Lower lobe of right lung (tissue), 2 donors: Measurements from ENCODE around the gene PDSS2. TPM values are rescaled to one million over a fixed set of nuclear protein-coding genes. Genes with fewer than 3 reads are reported as not detected.

Source experiments
- ATAC-seq, 2 donors: fragments of 200-7000 bp; cut with Tn5 transposase; one replicate each; pipeline ENCODE4 v1.9.1; 2020 to 2022; ENCODE audit warnings: mild to moderate bottlenecking in 2 of 2, moderate library complexity in 2 of 2
- DNase-seq: peaks from one replicate; pipeline ENCODE4 v3.0.0-alpha.2; 2020
- H3K27ac ChIP-seq: fragments of 200-600 bp; one replicate; pipeline ENCODE4 v1.8.0; 2022
- H3K27me3 ChIP-seq: fragments of 200-600 bp; one replicate; pipeline ENCODE4 v1.8.0; 2022; ENCODE audit warnings: low read depth
- H3K36me3 ChIP-seq: fragments of 200-600 bp; one replicate; pipeline ENCODE4 v1.8.0; 2022; ENCODE audit warnings: mild to moderate bottlenecking
- H3K4me1 ChIP-seq: fragments of 200-600 bp; one replicate; pipeline ENCODE4 v1.8.0; 2022
- H3K4me3 ChIP-seq: fragments of 200-600 bp; one replicate; pipeline ENCODE4 v1.8.0; 2022; ENCODE audit warnings: mild to moderate bottlenecking
- H3K9me3 ChIP-seq: fragments of 200-600 bp; one replicate; pipeline ENCODE4 v1.8.0; 2022
- intact Hi-C: fragments of 100-400 bp; cut with DNase I; formaldehyde crosslinking; loops from one replicate; pipeline ENCODE4 v1.11.0; 2022
- total RNA-seq: library from RNA; stranded (reverse); fragmentation: NEBNext Ultra II Directional; extraction: Animal tissue kit (Norgen Biotek cat#: 25700); gene quantifications from one replicate; pipeline ENCODE4 v1.2.1, GENCODE V29; 2021
- TF ChIP-seq, protein P1 (sequence below): fragments of 200-600 bp; IDR thresholded peaks from one replicate; pipeline ENCODE4 v1.8.0; 2022; ENCODE audit warnings: antibody characterized with exemption, mild to moderate bottlenecking
- donor health status: DM: no; HTN: yes; CAD: no; lungs with severe emphysema.

PDSS2 gene
- total RNA-seq, 1 donor from 2014 or later: 14.9 TPM

GRCh38 chr6:107441682-107442081 is 17.7 kb downstream of the PDSS2 start:
- H3K9me3 ChIP-seq: no peaks in the 10 kb centered on the region
- DNase-seq: no peak
- no peaks in the 10 kb centered on the region for H3K4me1 ChIP-seq
- no peak for ATAC-seq
- intact Hi-C loops: no loop called here
- TF ChIP-seq, protein P1, sequence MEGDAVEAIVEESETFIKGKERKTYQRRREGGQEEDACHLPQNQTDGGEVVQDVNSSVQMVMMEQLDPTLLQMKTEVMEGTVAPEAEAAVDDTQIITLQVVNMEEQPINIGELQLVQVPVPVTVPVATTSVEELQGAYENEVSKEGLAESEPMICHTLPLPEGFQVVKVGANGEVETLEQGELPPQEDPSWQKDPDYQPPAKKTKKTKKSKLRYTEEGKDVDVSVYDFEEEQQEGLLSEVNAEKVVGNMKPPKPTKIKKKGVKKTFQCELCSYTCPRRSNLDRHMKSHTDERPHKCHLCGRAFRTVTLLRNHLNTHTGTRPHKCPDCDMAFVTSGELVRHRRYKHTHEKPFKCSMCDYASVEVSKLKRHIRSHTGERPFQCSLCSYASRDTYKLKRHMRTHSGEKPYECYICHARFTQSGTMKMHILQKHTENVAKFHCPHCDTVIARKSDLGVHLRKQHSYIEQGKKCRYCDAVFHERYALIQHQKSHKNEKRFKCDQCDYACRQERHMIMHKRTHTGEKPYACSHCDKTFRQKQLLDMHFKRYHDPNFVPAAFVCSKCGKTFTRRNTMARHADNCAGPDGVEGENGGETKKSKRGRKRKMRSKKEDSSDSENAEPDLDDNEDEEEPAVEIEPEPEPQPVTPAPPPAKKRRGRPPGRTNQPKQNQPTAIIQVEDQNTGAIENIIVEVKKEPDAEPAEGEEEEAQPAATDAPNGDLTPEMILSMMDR: no peak
- H3K4me3 ChIP-seq: no peak overlapping the region
- H3K36me3 ChIP-seq: no peaks in the 10 kb centered on the region
- H3K27me3 ChIP-seq: no peaks in the 10 kb centered on the region
- H3K27ac ChIP-seq: no peak overlapping the region

GRCh38 chr6:107440936-107441335 is 18.4 kb downstream of the PDSS2 start:
- no peak for DNase-seq
- Histone ChIP-seq H3K4me3 (no peak overlapping the region), H3K27ac (no peak overlapping the region), H3K4me1 (no peaks in the 10 kb centered on the region), H3K9me3 (no peaks in the 10 kb centered on the region), H3K36me3 (no peaks in the 10 kb centered on the region), H3K27me3 (no peaks in the 10 kb centered on the region)
- TF ChIP-seq, protein P1: no peak
- ATAC-seq: no peak
- intact Hi-C loops: no loop called here

DNA sequence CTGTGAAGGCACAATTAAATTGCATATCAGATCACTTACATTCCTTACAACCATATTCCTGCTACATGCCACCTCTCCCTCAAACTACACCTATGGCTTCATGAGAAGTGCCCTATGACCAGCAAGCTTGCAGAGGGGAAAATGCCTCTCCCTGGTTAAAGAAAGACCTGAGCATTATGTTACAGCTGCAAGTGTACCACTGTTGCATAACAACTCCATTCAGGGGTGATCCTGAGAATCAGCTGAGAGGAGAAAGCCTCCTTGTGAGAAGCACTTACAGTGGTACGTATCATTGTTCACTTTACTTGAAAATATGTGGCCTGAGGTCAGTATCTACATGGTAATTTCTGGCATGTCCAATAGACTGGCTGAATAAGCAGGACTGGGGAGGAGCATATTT is 20.0 kb downstream of the PDSS2 start:
- Histone ChIP-seq H3K27ac (no peak overlapping the region), H3K27me3 (no peaks in the 10 kb centered on the region), H3K36me3 (no peaks in the 10 kb centered on the region), H3K4me3 (no peak overlapping the region), H3K9me3 (no peaks in the 10 kb centered on the region), H3K4me1 (no peaks in the 10 kb centered on the region)
- ATAC-seq: no peak
- no peak for DNase-seq
- intact Hi-C loops: no loop called here
- TF ChIP-seq, protein P1: no peak

- ATAC-seq (no peak), DNase-seq (no peak)
- no peaks in the 10 kb centered on the region for H3K36me3 ChIP-seq
- H3K4me1 ChIP-seq: no peaks in the 10 kb centered on the region
- TF ChIP-seq, protein P1: no peak
- intact Hi-C loops: no loop called here
- H3K27me3 ChIP-seq: no peaks in the 10 kb centered on the region
- no peak overlapping the region for H3K4me3 ChIP-seq
- no peak overlapping the region for H3K27ac ChIP-seq
- no peaks in the 10 kb centered on the region for H3K9me3 ChIP-seq
Observed at GRCh38 chr6:107437691-107438090, 21.7 kb downstream of the PDSS2 start.

DNA sequence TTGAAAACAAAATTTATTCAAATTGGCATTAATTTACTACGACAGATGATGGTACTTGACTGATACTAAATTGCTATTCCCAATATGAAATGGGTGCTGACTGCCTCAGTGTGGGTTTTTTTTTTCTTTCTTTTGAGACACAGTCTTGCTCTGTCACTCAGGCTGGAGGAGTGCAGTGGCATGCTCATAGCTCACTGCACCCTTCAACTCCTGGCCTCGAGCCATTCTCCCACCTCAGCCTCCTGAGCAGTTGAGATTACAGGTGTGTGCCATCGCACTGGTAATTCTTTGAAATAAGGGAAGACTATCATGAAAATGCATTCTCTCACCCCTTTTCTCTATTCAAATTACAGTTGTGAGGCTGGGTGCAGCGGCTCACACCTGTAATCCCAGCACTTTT is 22.5 kb downstream of the PDSS2 start:
- no peak overlapping the region for H3K4me3 ChIP-seq
- ATAC-seq (no peak), DNase-seq (no peak)
- H3K9me3 ChIP-seq: no peaks in the 10 kb centered on the region
- TF ChIP-seq, protein P1: no peak
- H3K27ac ChIP-seq: no peak overlapping the region
- no peaks in the 10 kb centered on the region for H3K36me3 ChIP-seq
- no peaks in the 10 kb centered on the region for H3K4me1 ChIP-seq
- intact Hi-C loops: no loop called here
- no peaks in the 10 kb centered on the region for H3K27me3 ChIP-seq

DNA sequence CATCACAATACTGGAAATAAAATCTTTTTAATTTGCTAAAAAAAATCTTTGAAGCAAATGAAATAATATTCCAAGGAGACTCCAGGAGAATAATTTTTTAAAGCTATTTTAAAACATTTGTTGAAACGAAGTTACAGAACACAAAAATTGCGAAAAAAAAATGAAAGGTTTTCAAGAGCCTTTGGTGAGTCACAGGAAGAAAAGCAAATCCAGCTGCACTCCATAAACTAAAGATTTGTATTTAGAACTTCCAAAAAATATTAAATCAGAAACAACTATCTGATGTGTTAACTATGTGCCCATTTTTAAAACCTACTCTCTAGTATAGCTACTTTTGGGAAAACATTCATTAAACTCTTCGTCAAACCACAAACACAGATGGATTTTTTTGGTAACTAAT is 23.6 kb downstream of the PDSS2 start:
- Histone ChIP-seq H3K4me1 (no peaks in the 10 kb centered on the region), H3K36me3 (no peaks in the 10 kb centered on the region), H3K4me3 (no peak overlapping the region), H3K9me3 (no peaks in the 10 kb centered on the region), H3K27me3 (no peaks in the 10 kb centered on the region), H3K27ac (no peak overlapping the region)
- intact Hi-C loops: no loop called here
- DNase-seq (no peak), ATAC-seq (no peak)
- TF ChIP-seq, protein P1: no peak
